Left colon (tissue), 2 donors: ENCODE results near the gene NAA15. TPM values are rescaled to one million over a fixed set of nuclear protein-coding genes. Genes with fewer than 3 reads are reported as not detected.
"Not testable (repeated sequence)": the region's sequence is repeated elsewhere in the genome, so short reads cannot be mapped to it uniquely, and the experiment has no call there.

Experiments used
- ATAC-seq: fragments of 200-7000 bp; cut with Tn5 transposase; one replicate; pipeline ENCODE4 v1.9.1; 2020; ENCODE audit warnings: mild to moderate bottlenecking, moderate library complexity
- DNase-seq, 2 donors: peaks; one replicate each; pipeline ENCODE4 v3.0.0-alpha.2; 2020
- intact Hi-C, 2 donors: fragments of 100-400 bp; cut with DNase I in 1 of 2; cut with micrococcal nuclease in 1 of 2; formaldehyde crosslinking; loops; one replicate each; pipeline versions ENCODE4 v1.11.2 to v1.14.0; 2022; cut with DNase I, micrococcal nuclease
- total RNA-seq, 2 donors: library from RNA; stranded (reverse); fragmentation: NEBNext Ultra II Directional; extraction: Animal tissue kit (Norgen Biotek cat#: 25700); gene quantifications; one replicate each; pipeline ENCODE4 v1.2.1, GENCODE V29; 2021
- donor health status: DM: no; HTN: no; CAD: no.
- donor health status: DM: yes; HTN: yes; CAD: no.

NAA15 gene
- total RNA-seq, 2 donors from 2014 or later = 25.3 to 37.5 TPM

GRCh38 chr4:139322541-139322940 lies 21.2 kb downstream of the NAA15 start:
- intact Hi-C loops, DNase-seq, ATAC-seq: not testable (repeated sequence)

DNA sequence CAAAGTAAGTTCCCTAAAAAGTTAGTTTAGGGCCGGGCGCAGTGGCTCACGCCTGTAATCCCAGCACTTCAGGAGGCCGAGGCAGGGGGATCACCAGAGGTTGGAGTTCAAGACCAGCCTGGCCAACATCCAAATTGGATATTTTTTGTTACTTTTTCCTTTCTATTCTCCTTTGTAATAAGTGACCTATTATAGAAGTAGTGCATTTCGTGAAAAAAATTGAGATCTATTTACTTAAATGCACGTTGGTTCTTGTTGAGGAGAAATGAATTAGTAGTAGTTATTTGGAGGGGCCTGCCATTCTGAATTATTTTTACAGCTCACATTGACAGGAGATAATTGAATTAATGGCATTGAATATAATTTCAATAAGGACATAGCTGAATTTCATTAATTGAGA lies 23.3 kb downstream of the NAA15 start:
- intact Hi-C loops = no loop called here
- ATAC-seq = no peak
- no peak for DNase-seq

DNA sequence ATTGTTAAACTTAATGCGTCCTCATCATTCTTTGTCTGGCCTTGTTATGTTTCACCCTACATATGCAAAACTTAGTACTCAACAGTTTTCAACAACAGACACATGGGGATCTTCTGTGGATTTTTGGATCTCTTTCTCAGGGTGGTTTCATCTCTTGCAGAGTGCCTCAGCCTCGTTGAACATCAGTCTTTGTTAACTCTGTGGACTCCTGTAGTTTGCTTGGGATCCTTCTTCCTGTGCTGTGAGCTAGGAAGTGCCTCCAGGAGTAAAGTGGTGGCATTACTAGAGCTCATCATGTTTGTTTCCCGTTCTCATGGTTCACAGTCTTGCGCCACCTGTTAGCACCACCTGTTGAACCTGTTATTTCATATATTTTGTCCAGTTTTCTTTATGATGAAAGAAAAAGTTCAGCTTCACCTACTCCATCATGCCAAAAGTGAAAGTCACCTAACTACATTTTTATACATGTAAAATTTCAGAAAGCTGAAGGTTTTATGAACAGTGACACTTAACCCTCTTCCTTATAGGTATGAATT lies 28.4 kb downstream of the NAA15 start:
- DNase-seq (no peak), ATAC-seq (no peak)
- intact Hi-C loops = no loop called here

DNA sequence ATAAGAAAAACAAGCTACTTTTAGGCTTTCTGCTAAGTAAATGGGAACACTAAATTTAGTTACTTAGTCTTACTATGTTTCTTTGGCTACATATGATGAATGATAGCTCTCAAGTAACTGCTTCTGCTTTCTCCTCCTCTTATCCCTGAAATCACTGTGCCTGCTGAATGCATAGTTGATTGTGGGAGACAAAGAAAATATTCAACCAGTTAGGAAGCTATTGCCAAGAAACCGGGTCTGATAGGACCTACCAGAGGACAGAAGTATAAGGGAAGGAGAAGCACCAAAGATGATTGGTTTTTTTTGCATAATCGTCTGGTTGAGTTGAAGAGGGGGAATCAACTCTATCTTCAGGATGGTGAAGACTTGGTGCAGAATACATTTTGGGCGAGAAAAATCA lies 29.0 kb downstream of the NAA15 start:
- no peak for DNase-seq
- intact Hi-C loops = no loop called here
- ATAC-seq = no peak

- intact Hi-C loops = no loop called here
- ATAC-seq (no peak), DNase-seq (no peak)
Measured at GRCh38 chr4:139331185-139331584, 29.9 kb downstream of the NAA15 start.

DNA sequence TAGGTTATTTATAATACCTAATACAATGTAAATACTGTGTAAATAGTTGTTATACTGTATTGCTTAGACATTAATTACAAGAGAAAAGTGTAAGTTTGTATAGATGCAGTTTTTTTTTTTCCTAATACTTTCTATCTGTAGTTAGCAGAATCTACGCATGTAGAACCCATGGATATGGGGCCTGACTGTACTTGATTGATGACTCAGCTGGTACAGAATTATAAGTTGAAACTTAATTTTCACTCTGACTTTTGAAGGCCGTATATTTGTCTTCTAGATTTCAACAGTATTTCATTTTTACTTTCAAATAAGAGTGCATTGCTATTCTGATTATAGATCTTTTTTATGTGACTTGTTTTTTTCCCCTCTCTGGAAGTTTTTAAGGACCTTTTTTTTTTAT lies 31.7 kb downstream of the NAA15 start:
- ATAC-seq = no peak
- no peak for DNase-seq
- intact Hi-C loops = no loop called here

- no peak for DNase-seq
- no peak for ATAC-seq
- intact Hi-C loops = no loop called here
Measured at GRCh38 chr4:139337612-139338011, 36.3 kb downstream of the NAA15 start.

- DNase-seq (no peak), ATAC-seq (no peak)
- intact Hi-C loops = no loop called here
Measured at GRCh38 chr4:139361301-139361700, 60.0 kb downstream of the NAA15 start.

DNA sequence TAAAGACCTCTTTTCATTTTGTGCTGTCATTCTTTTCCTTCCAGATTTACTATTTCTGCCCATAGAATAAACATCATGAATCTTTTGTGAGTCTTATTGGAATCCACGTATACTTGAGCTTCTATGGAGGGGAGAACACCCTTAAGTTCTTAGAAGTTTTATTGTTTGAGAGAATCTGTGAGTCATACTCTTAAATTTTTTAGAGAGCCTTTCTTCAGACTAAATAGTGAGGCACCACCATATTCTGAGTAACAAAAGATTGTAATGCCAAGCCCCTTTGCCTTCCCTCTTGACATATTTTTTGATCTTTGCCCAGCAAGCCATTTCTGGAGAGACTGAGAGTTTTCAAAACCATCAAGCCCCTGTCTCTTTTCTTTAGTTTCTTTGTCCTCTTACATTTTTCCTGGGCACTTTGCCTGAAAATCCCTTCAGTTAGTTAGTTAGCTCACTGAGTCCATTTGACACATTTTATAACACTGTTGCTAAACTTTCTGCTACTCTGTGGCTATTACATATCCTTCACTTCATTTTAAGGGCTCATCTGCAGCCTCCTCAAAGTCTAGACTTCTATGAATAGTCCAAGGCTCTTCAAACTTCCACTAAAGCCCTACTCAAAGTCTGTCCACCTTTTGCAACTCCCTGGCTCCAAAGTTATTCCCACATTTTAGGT lies 66.3 kb downstream of the NAA15 start:
- ATAC-seq (no peak), DNase-seq (no peak)
- intact Hi-C loops = no loop called here

GRCh38 chr4:139368998-139369397 lies 67.7 kb downstream of the NAA15 start:
- intact Hi-C loops = no loop called here
- ATAC-seq = no peak
- no peak for DNase-seq

- intact Hi-C loops = no loop called here
- ATAC-seq (no peak), DNase-seq (no peak)
Measured at GRCh38 chr4:139374251-139374650, 72.9 kb downstream of the NAA15 start.

DNA sequence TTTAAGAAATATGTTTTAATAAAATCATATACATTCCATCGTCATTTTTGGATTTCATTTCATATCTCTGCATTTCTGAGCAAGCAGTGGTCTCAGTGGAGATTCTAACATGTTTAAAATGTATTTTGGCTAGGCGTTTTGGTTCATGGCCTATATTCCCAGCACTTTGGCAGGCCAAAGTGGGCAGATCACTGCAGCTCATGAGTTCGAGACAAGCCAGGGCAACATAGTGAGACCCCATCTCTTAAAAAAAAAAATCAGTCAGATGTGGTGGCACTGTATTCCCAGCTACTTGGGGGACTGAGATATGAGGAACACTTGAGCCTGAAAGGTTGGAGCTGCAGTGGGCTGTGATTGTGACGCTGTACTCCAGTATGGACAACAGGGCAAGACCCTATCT lies 85.1 kb downstream of the NAA15 start:
- DNase-seq (no peak), ATAC-seq (no peak)
- intact Hi-C loops = no loop called here

DNA sequence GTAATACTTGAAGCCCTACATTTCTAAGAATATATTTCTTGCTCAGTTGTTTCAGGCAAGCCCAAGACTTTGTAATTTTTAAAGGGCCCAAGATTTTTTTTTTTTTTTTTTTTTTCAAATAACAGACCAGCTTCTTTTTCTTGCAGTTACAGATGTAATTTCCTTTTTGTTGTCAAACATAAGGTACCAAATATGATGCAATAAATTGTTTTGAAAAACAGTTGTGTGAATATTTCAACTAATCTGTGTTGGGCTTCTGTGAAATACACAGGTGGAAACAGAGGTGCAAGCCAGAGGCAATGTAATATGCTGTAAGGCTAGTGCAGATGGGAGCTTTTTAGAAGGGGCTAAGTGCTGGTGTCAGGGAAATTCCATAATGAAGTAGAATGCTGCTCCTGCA lies 87.8 kb downstream of the NAA15 start:
- intact Hi-C loops = no loop called here
- DNase-seq (no peak), ATAC-seq (no peak)

DNA sequence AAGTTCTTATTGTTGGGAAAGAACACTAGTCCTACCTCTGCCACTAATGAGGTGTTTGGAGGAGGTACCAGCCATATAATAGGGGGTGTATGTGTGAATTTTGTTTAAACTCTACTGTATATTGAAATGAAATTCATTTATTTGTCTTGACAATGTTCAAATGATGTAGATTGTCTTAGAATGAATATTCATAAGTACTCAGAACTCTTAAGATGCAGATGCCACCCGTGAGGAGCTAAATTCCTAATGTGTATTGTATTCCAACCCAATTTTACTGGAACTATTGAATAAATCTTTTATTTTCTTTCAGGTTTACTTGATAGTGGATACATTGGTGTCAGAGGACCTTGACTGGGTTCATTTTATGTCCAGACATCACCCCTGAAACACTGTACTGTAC lies 88.7 kb downstream of the NAA15 start:
- ATAC-seq = no peak
- intact Hi-C loops = no loop called here
- DNase-seq = no peak

DNA sequence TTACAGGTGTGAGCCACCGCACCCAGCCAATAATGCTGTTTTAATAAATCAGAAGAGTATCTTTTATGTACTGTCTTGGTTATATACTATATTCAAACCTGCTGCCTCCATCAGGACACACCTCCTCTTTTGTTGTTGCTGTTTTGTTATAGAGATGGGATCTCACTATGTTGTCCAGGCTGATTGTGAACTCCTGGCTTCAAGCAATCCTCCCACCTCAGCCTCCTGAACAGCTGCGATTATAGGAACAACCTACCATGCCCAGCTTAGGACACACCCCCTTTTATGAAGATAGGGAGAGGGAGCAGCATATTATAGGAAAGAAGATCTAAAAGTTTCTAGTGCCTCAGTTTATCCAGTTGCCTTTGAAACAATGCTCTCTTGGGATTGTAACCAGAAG lies 90.4 kb downstream of the NAA15 start:
- intact Hi-C loops = no loop called here
- DNase-seq = no peak
- ATAC-seq = no peak

DNA sequence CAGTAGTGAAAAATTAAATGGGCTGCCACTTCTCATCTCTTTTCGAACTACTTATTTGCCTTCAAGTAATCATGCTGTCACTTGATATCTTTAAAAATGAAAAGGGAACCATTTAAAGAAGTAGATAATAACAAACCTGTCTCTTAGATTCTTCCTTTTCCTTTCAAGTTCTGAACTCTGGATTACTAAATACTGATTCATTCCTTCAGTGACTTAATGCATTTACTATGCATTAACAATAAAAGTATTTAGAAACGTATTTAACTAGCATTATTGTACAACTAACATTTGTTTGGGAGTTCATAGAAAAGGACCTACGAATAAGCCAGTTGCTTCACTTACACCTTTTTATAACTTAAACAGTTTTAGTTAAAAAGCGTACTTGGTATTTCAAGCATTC lies 91.5 kb downstream of the NAA15 start:
- intact Hi-C loops = no loop called here
- no peak for ATAC-seq

DNA sequence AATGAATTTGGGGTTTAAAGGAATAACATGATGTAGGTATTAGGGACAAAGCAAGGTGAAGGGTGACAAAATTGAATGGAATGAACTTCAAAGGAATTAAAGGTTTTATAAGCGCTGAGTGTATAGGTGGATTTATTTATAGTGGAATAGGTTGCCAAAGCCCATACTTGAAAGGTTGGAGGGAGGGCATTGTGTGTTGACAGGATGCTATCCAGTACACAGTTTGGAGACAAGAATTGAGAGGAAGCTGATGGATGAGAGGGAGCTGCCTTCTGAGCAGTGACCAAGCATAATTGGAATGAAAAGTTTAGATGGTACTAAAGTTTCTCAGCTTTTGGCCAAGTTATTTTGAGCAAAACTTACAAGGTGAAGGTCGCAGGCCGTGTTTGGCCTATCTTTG lies 100.1 kb downstream of the NAA15 start:
- ATAC-seq (no peak), DNase-seq (no peak)
- intact Hi-C loops = no loop called here

More for the DNA sequence above, 91.5 kb downstream of the NAA15 start:
- DNase-seq = no peak

GRCh38 chr4:139402436-139402835 lies 101.1 kb downstream of the NAA15 start:
- ATAC-seq = no peak
- intact Hi-C loops = no loop called here
- no peak for DNase-seq

- no peak for DNase-seq
Measured at GRCh38 chr4:139403462-139403861, 102.2 kb downstream of the NAA15 start.

DNA sequence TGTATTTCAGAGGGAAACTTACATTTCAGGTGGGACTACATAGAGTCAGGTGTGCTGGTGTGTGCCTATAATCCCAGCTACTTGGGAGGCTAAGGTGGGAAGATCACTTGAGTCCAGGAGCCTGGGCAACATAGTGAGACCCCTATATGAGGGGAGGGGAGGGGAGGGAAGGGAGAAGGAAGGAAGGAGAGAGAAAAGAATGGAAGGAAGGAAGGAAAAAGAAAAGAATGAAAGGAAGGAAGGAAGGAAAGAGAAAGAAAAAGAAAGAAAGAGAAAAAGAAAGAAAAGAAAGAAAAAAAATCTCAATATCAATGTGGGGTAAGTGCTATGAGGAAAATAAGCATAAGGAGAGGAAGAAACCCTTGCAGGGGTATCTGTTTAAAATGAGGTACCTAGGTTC lies 109.0 kb downstream of the NAA15 start:
- DNase-seq (no peak), ATAC-seq (no peak)
- intact Hi-C loops = no loop called here

More at GRCh38 chr4:139403462-139403861, 102.2 kb downstream of the NAA15 start:
- no peak for ATAC-seq
- intact Hi-C loops = no loop called here

GRCh38 chr4:139414671-139415210 lies 113.4 kb downstream of the NAA15 start:
- intact Hi-C loops, ATAC-seq, DNase-seq: not testable (repeated sequence)
